Sigmoid colon (tissue), 4 donors: ENCODE data around the gene KLHL17.
"Not testable (repeated sequence)": the region's sequence is repeated elsewhere in the genome, so short reads cannot be mapped to it uniquely, and the experiment has no call there.

Experiments used
- CTCF ChIP-seq, 4 experiments: fragments of 450-650 bp in 3 of 4; fragments of 200-600 bp in 1 of 4; IDR thresholded peaks; one replicate each; pipeline ENCODE4 v1.5.1; 2016 to 2019; ENCODE audit warnings: antibody characterized with exemption in 4 of 4, mild to moderate bottlenecking in 3 of 4, moderate library complexity in 2 of 4
- EP300 ChIP-seq, 4 donors: sonication (generic); formaldehyde crosslinking; IDR thresholded peaks; one replicate each; pipeline ENCODE4 v1.6.1; 2017; ENCODE audit warnings: antibody characterized with exemption in 4 of 4
- POLR2A ChIP-seq, 2 donors: fragments of 450-650 bp; IDR thresholded peaks; one replicate each; pipeline ENCODE4 v1.6.1; 2016; ENCODE audit warnings: antibody characterized with exemption in 2 of 2, mild to moderate bottlenecking in 2 of 2, moderate library complexity in 2 of 2
- POLR2AphosphoS5 ChIP-seq, 4 donors: sonication (generic); formaldehyde crosslinking; IDR thresholded peaks; one replicate each; pipeline ENCODE4 v1.6.1; 2017; ENCODE audit warnings: antibody characterized with exemption in 4 of 4

DNA sequence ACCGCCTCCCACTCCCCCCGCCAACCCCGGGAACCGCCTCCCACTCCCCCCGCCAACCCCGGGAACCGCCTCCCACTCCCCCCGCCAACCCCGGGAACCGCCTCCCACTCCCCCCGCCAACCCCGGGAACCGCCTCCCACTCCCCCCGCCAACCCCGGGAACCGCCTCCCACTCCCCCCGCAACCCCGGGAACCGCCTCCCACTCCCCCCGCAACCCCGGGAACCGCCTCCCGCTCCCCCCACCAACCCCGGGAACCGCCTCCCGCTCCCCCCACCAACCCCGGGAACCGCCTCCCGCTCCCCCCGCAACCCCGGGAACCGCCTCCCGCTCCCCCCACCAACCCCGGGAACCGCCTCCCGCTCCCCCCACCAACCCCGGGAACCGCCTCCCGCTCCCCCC lies 16.4 kb downstream of the KLHL17 start:
- not testable (repeated sequence) for TF ChIP-seq CTCF, POLR2A, POLR2AphosphoS5, EP300 (IDR thresholded peaks at IDR 0.05)
